GM21737 (cell line): Measurements from ENCODE around the gene USP22.
"Not testable (repeated sequence)": the region's sequence is repeated elsewhere in the genome, so short reads cannot be mapped to it uniquely, and the experiment has no call there.

Experiments
- ATAC-seq: cut with Tn5 transposase; IDR thresholded peaks from one replicate; pipeline ENCODE4 v1.9.1; 2021; ENCODE audit warnings: mild to moderate bottlenecking, moderate library complexity; ENCODE audit not compliant: unreplicated experiment

Gene USP22

GRCh38 chr17:20989991-20990855 lies 52.6 kb downstream of the USP22 start:
- ATAC-seq: no peak

- ATAC-seq: no peak
Measured at GRCh38 chr17:20989481-20989880, 53.3 kb downstream of the USP22 start.

- no peak for ATAC-seq
Measured at GRCh38 chr17:20988896-20989295, 53.9 kb downstream of the USP22 start.

- ATAC-seq: no peak
Measured at GRCh38 chr17:20988001-20988636, 54.7 kb downstream of the USP22 start.

DNA sequence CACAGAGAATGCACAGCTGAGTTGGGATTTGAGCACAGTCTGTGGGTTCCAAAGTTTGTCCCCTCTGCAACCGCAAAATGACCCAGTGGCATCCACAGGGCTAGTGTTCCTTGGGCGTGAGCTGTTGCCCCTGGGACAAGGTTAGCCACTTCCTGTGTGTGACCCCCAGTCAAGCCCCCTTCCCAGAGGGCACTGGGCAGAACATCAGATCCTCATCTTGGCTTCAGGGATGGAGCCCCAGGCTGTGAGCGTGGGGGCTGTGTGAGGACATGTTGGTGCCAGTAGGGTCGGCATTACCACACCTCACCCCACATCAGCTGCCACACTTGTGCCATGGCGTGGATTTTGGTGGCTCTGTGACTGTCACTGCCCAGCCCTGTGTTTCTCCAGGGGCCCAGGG lies 55.3 kb downstream of the USP22 start:
- no peak for ATAC-seq

- ATAC-seq: no peak
Measured at GRCh38 chr17:20986767-20987510, 55.9 kb downstream of the USP22 start.

- ATAC-seq: no peak
Measured at GRCh38 chr17:20983359-20983637, 59.5 kb downstream of the USP22 start.

DNA sequence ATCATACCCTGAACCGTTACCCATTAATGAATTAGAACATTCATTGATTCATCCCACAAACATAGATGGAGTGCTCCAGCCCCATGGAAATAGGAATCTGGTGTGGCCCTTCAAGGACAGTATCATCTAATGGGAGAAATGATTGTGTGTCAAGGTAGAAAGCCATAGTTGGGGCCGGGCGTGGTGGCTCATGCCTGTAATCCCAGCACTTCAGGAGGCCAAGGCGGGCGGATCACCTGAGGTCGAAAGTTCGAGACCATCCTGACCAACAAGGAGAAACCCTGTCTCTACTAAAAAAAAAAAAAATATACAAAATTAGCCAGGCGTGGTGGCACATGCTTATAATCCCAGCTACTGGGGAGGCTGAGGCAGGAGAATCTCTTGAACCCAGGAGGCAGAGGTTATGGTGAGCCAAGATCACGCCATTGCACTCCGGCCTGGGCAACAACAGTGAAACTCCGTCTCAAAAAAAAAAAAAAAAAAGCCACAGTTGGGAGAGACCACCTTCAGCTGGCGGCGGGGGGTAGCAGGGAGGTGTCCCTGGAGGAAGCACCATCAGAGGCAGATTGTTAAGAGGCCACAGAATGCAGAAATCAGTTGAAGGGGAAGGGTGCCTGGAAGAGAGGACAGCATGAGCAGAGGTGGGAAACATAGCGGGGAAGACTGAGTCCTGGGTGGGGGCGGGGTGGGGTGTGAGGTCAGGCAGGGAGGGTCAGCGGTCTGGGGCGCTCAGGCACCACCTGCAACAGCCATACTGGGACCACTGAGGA lies 60.0 kb downstream of the USP22 start:
- no peak for ATAC-seq

- no peak for ATAC-seq
Measured at GRCh38 chr17:20981046-20981920, 61.5 kb downstream of the USP22 start.

DNA sequence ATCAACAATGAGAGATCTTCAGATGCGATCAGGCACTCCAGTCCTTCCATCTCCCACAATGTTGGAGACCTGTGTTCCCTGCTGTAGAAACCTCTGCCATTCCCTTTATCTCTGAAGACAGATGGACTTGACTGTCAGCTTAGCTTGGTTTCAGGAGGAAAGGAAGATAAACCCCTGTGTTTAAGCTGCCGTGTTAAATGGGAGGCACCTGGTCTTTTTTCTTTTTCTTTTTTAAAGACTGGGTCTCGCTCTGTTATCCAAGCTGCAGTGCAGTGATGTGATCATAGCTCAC lies 63.1 kb downstream of the USP22 start:
- no peak for ATAC-seq

GRCh38 chr17:20979007-20979791 lies 63.6 kb downstream of the USP22 start:
- ATAC-seq: not testable (repeated sequence)

- ATAC-seq: not testable (repeated sequence)
Measured at GRCh38 chr17:20977609-20978253, 65.1 kb downstream of the USP22 start.

DNA sequence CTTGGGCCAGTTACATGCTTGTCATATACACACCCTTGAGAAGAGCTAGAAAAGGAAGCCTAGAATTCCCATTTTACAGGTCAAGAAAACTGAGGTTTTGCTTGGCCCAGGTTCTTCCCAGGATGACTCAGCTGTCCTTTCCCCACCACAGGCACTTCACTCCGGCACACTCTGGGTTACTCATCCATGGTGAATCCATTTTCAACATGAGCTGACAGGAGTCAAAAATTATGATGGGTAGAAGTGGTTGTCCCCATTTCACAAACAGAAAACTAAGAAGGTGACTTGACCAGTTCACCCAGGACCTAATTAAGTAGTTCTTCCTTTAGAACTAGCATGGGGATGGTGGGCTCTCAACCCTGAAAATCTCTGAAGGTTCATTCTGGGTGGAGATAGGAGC lies 67.2 kb downstream of the USP22 start:
- ATAC-seq: no peak

GRCh38 chr17:20970329-20970728 lies 72.5 kb downstream of the USP22 start:
- ATAC-seq: no peak

DNA sequence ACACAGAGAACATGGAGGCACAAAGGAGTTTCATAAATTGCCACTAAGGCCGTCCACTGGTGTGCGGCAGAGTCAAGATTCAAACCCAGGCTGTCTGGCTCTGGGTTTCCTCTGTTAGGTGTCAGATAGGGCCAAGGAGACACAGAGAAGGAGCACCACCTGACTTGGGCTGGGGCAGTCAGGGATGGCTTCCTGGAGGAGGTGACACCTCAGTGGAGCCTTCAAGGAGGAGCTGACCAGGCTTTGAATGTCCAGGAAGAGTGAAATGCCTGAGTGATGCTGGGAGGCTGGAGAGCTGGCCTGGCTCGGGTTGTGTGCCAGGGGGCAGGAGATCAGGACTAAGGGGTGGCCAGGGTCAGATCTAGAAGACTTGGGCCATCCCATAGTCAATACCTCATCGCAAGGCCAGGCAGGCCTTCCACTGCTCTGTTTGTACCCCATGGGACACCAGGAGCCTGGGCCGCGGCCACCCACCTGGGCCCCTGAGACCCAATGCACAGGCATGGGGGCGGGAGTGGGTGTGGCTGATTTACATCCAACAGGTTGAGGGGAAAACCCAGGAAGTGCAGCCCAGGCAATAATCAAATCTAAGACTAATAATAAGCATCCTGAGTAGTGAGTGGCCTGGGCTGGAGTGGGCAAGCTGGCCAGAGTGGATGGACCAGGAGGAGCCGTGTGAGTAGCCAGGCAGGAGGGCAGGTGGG lies 73.7 kb downstream of the USP22 start:
- ATAC-seq: no peak

DNA sequence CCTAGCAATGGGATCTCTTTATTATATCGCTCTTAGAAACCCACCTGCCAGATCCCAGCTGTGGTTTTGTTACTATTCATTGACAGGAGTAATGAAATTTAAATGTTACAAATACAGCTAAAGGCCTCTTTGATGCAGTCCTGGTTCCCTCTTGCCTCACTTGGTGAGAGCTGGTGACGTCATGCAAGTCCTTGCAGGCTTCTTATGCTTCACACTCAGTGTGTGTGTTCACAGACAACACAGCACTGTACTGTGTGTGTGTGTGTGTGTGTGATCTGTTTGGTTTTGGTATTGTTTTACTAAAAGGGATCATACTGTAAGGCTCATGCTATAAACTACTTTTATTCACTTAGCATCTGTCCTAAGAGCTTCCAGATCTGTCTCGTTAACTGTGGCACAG lies 75.0 kb downstream of the USP22 start:
- ATAC-seq: no peak

GRCh38 chr17:20966870-20967269 lies 75.9 kb downstream of the USP22 start:
- ATAC-seq: no peak

- ATAC-seq: no peak
Measured at GRCh38 chr17:20965492-20965891, 77.3 kb downstream of the USP22 start.

DNA sequence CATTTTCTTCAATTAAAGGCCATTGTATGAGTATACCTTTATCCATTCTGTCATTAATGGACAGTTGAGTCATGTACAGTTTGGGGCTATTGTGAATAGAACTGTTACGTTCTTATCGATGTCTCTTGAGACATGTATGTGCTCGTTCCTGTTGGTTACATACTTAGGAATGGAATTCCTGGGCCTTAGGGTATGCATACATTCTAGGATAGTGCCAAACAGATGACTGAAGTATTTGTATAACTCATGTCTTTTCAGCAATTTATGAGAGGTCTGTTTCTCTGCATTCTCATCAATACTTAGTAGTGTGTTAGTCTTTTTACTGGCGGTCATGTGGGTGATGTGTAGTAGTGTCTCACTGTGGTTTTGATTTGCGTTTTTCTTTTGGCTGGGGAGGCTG lies 81.2 kb downstream of the USP22 start:
- ATAC-seq: no peak
